Activated CD4-positive, alpha-beta T cell treated with anti-CD3 and anti-CD28 coated beads, Interleukin-2, Interleukin-6, amounts not matched to agents 100 ng/mL and 50 ng/mL, durations not matched to agents 16 hours and 8 hours (primary cell): Measurements from ENCODE around the gene ABLIM3.

Experiments used
- DNase-seq: peaks from one replicate; pipeline ENCODE4 v3.0.0-alpha.2; 2020

ABLIM3 gene

GRCh38 chr5:149284501-149284900, 143.2 kb downstream of the ABLIM3 start:
- DNase-seq = no peak

- no peak for DNase-seq
Observed at GRCh38 chr5:149285153-149285552, 143.9 kb downstream of the ABLIM3 start.

DNA sequence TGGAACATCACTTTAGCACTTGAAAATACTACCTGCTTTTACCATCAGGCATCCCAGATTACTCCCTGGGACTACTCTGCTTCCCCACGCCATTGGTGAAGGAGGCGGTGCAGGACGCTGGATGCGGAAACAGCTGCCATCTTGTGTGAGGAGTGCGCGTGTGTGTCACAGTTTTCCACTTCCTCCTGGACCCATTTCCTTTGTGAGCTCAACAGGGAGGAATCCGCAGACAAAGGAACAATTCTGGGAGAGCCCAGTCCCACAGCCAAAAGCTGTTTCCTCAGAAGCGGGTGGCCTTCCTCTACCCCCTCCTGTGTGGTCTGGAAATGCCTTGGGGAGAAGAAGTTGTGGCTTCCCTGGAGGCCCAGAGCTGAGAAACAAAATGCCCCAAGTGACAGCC, 147.1 kb downstream of the ABLIM3 start:
- no peak for DNase-seq

DNA sequence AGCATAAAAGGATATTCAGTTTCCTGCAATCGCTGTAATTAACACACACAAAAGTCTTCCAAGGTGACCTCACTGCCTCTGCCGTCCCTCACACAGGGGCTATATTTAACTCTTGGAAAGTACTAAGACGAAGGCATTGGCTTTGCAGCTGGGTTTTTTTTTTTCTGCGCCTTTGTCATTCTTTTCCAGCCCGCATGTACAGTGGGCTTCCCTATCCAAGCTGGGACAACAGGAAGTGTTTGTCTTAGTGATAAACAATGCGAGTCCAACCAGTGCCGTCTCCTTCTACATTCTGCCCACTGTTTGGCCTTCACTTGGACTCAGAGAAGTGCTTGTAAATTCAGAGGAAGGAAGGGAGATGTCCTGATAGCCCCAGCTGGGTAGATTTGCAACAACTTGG, 148.0 kb downstream of the ABLIM3 start:
- DNase-seq = no peak

- no peak for DNase-seq
Observed at GRCh38 chr5:149294872-149295829, 153.9 kb downstream of the ABLIM3 start.

DNA sequence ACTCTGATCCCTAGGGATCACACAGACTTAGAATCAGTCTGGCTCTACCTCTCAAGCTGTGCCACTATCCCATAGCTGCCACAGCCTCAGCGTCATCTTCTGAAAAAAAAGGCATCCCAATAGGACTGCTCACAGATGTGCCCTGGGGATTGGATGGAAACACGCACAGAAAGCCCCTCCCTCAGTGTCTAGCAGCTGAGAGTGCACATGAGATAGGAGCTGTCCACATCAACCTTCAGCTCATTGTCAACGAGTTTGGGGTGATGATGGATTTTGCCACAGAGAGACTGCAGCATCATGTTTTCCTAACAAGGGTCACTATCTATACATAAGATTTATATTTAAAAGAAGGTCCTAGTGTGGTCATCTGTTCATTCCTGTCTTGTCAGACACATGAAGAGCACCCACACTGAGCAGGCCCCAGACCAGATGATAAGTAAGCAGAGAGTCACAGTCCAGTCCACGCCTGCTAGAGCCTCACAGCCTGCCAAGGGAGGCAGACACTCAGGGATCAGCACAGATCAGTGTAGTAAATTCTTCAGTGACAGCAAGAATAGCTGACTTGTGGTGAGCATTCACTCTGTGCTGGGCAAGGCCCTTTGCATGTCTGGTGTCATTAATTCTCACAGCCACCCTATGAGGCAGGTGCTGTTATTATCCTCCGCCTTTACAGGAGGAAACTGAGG, 156.2 kb downstream of the ABLIM3 start:
- DNase-seq = no peak

- DNase-seq = no peak
Observed at GRCh38 chr5:149298163-149298562, 156.9 kb downstream of the ABLIM3 start.

GRCh38 chr5:149298842-149299404, 157.6 kb downstream of the ABLIM3 start:
- DNase-seq = no peak

DNA sequence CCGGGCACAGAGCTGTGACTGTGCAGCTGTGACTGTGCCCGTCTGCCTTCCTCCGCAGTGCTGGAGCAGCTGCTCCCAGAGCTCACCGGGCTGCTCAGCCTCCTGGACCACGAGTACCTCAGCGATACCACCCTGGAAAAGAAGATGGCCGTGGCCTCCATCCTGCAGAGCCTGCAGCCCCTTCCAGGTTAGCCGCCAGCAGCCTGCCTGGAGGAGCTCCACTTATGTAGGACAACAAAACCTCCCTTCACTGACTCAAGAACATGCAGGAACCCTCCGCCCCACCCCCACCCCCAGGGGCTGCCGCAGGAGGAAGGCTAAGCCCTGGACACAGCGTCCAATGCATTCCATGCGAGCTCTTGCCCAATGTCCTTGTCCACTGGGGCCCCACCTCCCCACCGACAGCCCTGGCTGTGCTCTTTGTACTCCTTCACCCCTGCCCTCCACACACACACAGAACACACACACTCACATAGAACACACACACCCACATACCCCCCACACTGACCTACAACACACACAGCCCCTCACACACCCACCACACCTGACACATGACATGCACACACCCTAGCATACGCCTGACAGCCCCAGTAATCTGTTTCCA, 158.3 kb downstream of the ABLIM3 start:
- DNase-seq = no peak

DNA sequence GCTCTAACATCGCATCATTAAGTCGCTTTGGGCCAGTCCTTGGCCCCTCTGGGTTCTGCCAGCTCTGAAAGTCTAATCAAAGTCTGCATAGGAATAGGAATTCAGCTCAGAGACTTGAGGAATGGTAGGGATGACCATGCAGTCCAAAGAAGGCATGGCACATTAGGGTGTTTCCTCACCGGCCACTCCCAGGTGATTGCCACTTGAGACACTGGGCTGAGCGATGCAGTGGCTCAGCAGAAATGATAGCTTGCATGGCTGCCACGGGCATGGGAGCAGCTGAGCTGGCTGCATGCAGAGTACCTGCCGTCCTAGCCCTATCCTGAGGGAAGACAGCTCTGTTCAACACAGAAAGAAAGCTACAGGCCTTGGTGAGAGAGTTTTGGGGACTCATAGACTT, 159.1 kb downstream of the ABLIM3 start:
- DNase-seq = no peak

DNA sequence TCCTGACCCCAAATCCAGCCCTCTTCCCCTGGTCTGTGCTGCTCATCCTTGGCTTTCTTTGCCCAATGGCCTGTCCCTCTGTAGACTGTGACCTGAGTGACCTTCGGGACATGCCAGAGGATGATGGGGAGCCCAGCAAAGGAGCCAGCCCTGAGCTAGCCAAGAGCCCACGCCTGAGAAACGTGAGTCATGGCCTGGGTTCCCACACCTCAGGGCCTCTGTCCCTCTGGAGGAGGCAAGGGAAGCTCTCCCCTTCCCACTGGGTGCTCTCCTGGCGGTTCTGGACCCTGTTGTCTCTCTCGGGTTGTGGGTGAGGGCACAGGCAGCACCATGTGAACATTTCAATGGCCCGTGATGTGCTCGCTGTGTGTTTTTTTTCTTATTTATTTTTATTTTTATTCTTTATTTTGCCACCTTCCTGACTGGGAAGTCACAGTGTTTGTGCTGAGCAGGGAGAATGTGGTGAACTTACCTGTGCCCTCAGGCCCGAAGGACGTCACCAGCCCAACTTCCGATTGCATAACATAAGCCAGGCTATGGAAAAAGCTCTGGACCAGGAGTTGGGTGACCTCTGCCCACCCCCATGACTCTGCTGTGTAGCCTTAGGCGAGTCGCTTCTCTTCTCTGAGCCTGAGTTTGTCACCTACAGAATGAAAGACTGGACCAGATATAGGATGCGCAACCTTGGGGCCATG, 159.9 kb downstream of the ABLIM3 start:
- DNase-seq = no peak

DNA sequence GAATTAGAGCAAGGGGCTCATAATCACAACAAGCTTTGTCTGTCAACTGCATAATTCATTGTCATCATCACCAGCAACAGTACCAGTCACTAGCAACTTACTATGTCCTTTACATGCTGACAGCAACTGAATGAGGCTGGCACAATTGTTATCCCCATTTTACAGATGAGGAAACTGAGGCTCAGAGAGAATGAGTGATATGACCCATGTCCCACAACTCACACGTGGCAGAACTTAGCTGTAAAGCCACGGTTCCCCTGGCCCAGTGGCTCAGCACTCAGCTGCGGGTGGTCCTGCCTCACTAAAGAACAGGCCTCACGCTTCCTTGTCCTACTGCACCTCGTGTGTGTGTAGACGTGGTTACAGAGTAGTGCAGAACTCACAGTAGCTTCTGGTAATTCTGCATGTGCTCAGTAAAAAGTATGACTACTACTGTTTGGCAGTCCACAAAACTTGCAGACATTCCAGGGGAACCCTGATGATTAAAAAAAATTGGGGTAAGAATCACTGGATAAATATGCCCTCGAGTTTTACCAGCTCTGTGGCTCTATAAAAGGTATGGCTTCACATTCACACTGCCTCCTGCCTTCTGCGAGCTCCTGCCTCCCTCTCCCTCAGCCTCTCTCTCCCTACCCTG, 160.6 kb downstream of the ABLIM3 start:
- DNase-seq = no peak

- no peak for DNase-seq
Observed at GRCh38 chr5:149302641-149303040, 161.3 kb downstream of the ABLIM3 start.

DNA sequence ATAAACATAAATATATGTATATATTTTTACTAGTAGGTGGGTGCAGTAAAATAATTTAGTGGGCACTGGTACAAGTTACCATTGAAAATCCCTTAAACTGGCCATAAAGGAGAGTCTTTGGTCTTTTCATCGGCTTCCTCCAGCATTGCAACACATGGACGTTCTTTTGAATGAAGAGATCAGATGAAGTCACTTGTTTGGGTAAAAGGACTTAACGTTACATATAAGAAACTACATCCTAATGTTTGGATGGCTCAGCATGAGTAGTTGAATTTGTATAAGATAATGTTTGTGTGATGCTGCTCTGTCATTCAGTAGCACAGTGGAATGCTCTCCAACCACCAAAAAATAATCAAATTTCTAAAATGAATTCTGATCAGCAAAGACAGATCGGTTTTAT, 161.9 kb downstream of the ABLIM3 start:
- no peak for DNase-seq

- no peak for DNase-seq
Observed at GRCh38 chr5:149304195-149305078, 163.1 kb downstream of the ABLIM3 start.

GRCh38 chr5:149309354-149309753, 168.1 kb downstream of the ABLIM3 start:
- no peak for DNase-seq
